A673 (cell line): ENCODE results near the gene NDFIP2.

Experiments used
- EZH2 ChIP-seq: fragments of 200-600 bp; sonication (generic); IDR thresholded peaks from 2 replicates; pipeline ENCODE4 v1.6.1; 2017; ENCODE audit warnings: borderline replicate concordance, low read depth, mild to moderate bottlenecking, mixed read lengths, antibody characterized with exemption, low read length; ENCODE audit not compliant: poor library complexity, severe bottlenecking
- TF ChIP-seq, protein P1 (sequence below): fragments of 300-800, 200-600 bp; sonication (generic); conservative IDR thresholded peaks from 2 replicates; pipeline ENCODE4 v1.5.1; 2017; ENCODE audit warnings: low read depth, mild to moderate bottlenecking, antibody characterized with exemption, low read length, moderate library complexity, mixed read lengths

DNA sequence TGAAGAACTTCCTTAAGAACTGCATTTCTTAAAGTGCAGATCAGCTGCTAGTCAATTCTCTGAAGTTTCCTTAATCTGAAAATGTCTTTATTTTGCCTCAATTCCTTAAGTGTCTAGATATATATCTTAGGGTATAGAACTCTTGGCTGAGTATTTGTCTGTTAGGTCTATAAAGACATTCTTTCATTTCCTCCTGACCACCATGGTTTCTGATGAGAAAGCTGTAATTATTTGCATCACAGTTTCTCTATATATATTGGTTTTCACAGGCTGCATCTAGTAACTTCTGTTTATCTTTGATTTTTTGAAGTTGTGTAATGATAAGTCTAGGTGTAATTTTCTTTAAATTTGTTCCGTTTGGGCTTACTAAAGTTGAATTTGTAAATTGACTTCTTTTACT is 15.2 kb downstream of the NDFIP2 start:
- TF ChIP-seq, protein P1, sequence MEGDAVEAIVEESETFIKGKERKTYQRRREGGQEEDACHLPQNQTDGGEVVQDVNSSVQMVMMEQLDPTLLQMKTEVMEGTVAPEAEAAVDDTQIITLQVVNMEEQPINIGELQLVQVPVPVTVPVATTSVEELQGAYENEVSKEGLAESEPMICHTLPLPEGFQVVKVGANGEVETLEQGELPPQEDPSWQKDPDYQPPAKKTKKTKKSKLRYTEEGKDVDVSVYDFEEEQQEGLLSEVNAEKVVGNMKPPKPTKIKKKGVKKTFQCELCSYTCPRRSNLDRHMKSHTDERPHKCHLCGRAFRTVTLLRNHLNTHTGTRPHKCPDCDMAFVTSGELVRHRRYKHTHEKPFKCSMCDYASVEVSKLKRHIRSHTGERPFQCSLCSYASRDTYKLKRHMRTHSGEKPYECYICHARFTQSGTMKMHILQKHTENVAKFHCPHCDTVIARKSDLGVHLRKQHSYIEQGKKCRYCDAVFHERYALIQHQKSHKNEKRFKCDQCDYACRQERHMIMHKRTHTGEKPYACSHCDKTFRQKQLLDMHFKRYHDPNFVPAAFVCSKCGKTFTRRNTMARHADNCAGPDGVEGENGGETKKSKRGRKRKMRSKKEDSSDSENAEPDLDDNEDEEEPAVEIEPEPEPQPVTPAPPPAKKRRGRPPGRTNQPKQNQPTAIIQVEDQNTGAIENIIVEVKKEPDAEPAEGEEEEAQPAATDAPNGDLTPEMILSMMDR = no peak
- no peak for TF ChIP-seq EZH2
